ENCODE measurements around the gene DRD1.
"Not testable (repeated sequence)": the region's sequence is repeated elsewhere in the genome, so short reads cannot be mapped to it uniquely, and the experiment has no call there.

The DRD1 gene

DNA sequence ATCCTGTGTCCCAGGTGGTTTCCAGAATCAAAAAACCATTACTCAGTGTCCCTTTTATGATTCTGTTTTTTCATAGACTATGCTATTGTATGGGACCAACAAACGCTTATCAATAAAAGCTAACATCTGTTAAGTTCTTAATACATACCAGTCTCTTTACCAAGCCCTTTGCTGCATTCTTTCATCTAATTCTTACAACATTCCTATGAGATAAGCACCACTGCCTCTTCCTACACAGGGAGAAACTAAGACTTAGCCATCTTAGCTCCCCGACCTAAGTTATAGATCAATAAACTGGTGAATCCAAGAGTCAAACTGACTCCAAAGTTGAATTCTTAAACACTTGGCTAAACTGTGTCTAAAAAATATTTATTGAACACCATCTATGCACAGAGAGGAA lies 26.6 kb downstream of the DRD1 start:
- H3K79me2 ChIP-seq = no peaks in the 10 kb centered on the region
- no peak overlapping the region for H3K4me2 ChIP-seq (ENCODE audit: low read length)
- no peak overlapping the region for H3K27ac ChIP-seq
- no peaks in the 10 kb centered on the region for H3K9me3 ChIP-seq (ENCODE audit: control insufficient read depth, low read length)
- H3K4me3 ChIP-seq (ENCODE audit: low read depth, low read length) = no peak overlapping the region
- H2AFZ ChIP-seq = no peak overlapping the region
- H3K9ac ChIP-seq = no peak overlapping the region
- TF ChIP-seq, protein P1, sequence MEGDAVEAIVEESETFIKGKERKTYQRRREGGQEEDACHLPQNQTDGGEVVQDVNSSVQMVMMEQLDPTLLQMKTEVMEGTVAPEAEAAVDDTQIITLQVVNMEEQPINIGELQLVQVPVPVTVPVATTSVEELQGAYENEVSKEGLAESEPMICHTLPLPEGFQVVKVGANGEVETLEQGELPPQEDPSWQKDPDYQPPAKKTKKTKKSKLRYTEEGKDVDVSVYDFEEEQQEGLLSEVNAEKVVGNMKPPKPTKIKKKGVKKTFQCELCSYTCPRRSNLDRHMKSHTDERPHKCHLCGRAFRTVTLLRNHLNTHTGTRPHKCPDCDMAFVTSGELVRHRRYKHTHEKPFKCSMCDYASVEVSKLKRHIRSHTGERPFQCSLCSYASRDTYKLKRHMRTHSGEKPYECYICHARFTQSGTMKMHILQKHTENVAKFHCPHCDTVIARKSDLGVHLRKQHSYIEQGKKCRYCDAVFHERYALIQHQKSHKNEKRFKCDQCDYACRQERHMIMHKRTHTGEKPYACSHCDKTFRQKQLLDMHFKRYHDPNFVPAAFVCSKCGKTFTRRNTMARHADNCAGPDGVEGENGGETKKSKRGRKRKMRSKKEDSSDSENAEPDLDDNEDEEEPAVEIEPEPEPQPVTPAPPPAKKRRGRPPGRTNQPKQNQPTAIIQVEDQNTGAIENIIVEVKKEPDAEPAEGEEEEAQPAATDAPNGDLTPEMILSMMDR (IDR thresholded peaks at IDR 0.05) = no peak
- no peaks in the 10 kb centered on the region for H3K27me3 ChIP-seq (ENCODE audit: control insufficient read depth, insufficient read depth, low read length)
- peaks cover 26% of the 10 kb centered on the region for H3K4me1 ChIP-seq
- H3K36me3 ChIP-seq (ENCODE audit: control insufficient read depth, insufficient read depth, low read length) = no peaks in the 10 kb centered on the region

DNA sequence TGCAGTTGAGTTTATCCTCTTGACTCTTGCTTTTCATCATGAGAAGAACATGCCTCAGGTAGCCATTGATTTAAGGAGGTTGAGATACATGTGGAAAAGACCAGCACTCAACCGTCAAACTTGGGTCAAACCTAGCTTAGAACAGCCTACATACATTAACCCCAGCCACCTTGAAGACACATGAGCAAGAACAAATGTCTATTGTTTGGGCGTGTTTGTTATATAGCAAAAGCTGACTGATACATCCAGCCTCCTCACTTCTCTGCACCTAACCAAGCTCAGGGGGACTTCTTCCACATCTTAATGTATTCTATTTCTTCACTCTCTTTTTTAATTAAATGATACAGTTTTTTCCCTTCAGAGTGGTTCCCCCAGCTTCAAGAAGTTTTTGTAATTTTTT lies 28.7 kb downstream of the DRD1 start:
- TF ChIP-seq, protein P1 (IDR thresholded peaks at IDR 0.05) = no peak
- Histone ChIP-seq H3K9ac (no peak overlapping the region), H3K27me3 (ENCODE audit: control insufficient read depth, insufficient read depth, low read length) (no peaks in the 10 kb centered on the region), H3K36me3 (ENCODE audit: control insufficient read depth, insufficient read depth, low read length) (no peaks in the 10 kb centered on the region), H2AFZ (peak overlapping the region; percentile 53), H3K4me1 (peaks cover 37% of the 10 kb centered on the region), H3K9me3 (ENCODE audit: control insufficient read depth, low read length) (no peaks in the 10 kb centered on the region), H3K27ac (peak overlapping the region; percentile 89), H3K4me3 (ENCODE audit: low read depth, low read length) (no peak overlapping the region), H3K79me2 (no peaks in the 10 kb centered on the region), H3K4me2 (ENCODE audit: low read length) (no peak overlapping the region)

DNA sequence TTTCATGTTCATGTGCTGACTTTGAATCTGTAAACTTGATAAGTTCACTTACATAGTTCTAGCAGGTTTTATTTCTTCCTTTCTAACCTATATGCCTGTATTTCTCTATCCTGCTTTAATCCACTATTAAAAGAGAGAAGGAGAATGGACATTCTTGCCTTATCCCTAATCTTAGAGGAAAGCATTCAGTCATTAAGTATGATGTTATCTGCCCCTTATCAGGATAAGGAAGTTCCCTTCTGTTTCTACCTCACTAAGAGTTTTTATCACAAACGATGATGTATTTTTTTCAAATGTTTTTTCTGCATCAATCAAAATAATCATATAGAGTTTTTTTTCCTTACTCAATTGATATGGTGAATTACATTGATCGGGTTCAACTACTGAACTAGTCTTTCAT lies 33.1 kb downstream of the DRD1 start:
- Histone ChIP-seq H3K4me3 (ENCODE audit: low read depth, low read length) (no peak overlapping the region), H2AFZ (no peak overlapping the region), H3K36me3 (ENCODE audit: control insufficient read depth, insufficient read depth, low read length) (no peaks in the 10 kb centered on the region), H3K79me2 (no peaks in the 10 kb centered on the region), H3K9ac (no peak overlapping the region), H3K4me2 (ENCODE audit: low read length) (no peak overlapping the region), H3K4me1 (peaks cover 47% of the 10 kb centered on the region), H3K27me3 (ENCODE audit: control insufficient read depth, insufficient read depth, low read length) (no peaks in the 10 kb centered on the region), H3K9me3 (ENCODE audit: control insufficient read depth, low read length) (no peaks in the 10 kb centered on the region), H3K27ac (no peak overlapping the region)
- TF ChIP-seq, protein P1 (IDR thresholded peaks at IDR 0.05) = no peak

DNA sequence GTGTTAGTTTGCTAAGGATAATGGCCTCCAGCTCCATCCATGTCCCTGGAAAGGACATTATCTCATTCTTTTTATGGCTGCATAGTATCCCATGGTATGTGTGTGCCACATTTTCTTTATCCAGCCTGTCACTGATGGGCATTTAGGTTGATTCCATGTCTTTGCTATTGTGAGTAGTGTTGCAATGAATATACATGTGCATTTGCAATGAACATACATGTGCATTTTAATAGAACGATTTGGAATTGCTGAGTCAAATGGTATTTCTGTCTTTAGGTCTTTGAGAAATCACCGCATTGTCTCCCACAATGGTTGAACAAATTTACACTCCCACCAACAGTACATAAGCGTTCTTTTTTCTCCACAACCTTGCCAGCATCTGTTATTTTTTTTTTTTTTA lies 37.7 kb downstream of the DRD1 start:
- Histone ChIP-seq H3K9me3 (ENCODE audit: control insufficient read depth, low read length) (no peaks in the 10 kb centered on the region), H3K4me1 (peaks cover 17% of the 10 kb centered on the region), H3K4me3 (ENCODE audit: low read depth, low read length) (no peak overlapping the region), H3K27ac (no peak overlapping the region), H3K9ac (no peak overlapping the region), H3K36me3 (ENCODE audit: control insufficient read depth, insufficient read depth, low read length) (no peaks in the 10 kb centered on the region), H3K79me2 (no peaks in the 10 kb centered on the region), H3K4me2 (ENCODE audit: low read length) (no peak overlapping the region), H2AFZ (no peak overlapping the region), H3K27me3 (ENCODE audit: control insufficient read depth, insufficient read depth, low read length) (no peaks in the 10 kb centered on the region)
- TF ChIP-seq, protein P1 (IDR thresholded peaks at IDR 0.05) = no peak

DNA sequence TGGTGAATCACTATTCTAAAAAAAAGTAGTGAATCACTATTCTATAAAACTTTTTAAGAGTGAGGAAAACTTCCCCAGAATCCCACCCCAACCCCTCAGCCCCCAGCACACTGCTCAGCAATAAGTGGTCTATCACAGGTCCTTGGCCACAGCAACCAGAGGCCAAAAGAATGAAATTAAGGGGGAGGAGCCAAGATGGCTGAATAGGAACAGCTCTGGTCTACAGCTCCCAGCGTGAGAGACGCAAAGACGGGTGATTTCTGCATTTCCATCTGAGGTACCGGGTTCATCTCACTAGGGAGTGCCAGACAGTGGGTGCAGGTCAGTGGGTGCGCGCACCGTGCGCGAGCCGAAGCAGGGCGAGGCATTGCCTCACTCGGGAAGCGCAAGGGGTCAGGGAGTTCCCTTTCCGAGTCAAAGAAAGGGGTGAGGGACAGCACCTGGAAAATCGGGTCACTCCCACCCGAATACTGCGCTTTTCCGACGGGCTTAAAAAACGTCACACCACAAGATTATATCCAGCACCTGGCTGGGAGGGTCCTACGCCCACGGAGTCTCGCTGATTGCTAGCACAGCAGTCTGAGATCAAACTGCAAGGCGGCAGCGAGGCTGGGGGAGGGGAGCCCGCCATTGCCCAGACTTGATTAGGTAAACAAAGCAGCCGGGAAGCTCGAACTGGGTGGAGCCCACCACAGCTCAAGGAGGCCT lies 46.2 kb downstream of the DRD1 start:
- not testable (repeated sequence) for H3K4me2 ChIP-seq (ENCODE audit: low read length); H3K79me2 ChIP-seq; H3K36me3 ChIP-seq (ENCODE audit: control insufficient read depth, insufficient read depth, low read length); H3K9ac ChIP-seq; H3K9me3 ChIP-seq (ENCODE audit: control insufficient read depth, low read length); H3K27ac ChIP-seq; H3K4me3 ChIP-seq (ENCODE audit: low read depth, low read length); H3K4me1 ChIP-seq; H3K27me3 ChIP-seq (ENCODE audit: control insufficient read depth, insufficient read depth, low read length)
- H2AFZ ChIP-seq = peak overlapping the region; percentile 40

DNA sequence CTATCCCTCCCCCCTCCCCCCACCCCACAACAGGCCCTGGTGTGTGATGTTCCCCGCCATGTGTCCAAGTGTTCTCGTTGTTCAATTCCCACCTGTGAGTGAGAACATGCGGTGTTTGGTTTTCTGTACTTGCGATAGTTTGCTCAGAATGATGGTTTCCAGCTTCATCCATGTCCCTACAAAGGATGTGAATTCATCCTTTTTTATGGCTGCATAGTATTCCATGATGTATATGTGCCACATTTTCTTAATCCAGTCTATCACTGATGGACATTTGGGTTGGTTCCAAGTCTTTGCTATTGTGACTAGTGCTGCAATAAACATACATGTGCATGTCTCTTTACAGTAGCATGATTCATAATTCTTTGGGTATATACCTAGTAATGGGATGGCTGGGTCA lies 48.6 kb downstream of the DRD1 start:
- not testable (repeated sequence) for H3K27me3 ChIP-seq (ENCODE audit: control insufficient read depth, insufficient read depth, low read length); H3K36me3 ChIP-seq (ENCODE audit: control insufficient read depth, insufficient read depth, low read length)

More for the DNA sequence above, 48.6 kb downstream of the DRD1 start:
- H3K4me2 ChIP-seq (ENCODE audit: low read length); H3K9ac ChIP-seq; H3K4me3 ChIP-seq (ENCODE audit: low read depth, low read length); H3K4me1 ChIP-seq; H3K9me3 ChIP-seq (ENCODE audit: control insufficient read depth, low read length); H3K27ac ChIP-seq; H2AFZ ChIP-seq; H3K79me2 ChIP-seq: not testable (repeated sequence)

Data from parathyroid adenoma (tissue), 2 donors.